HG03139 (cell line): Measurements from ENCODE around the gene ODAD2.
"Not testable (repeated sequence)": the region's sequence is repeated elsewhere in the genome, so short reads cannot be mapped to it uniquely, and the experiment has no call there.

Experiments used
- ATAC-seq: cut with Tn5 transposase; IDR thresholded peaks from one replicate; pipeline ENCODE4 v1.9.1; 2021; ENCODE audit not compliant: unreplicated experiment

ODAD2 gene

GRCh38 chr10:27959093-27959715 is 39.7 kb downstream of the ODAD2 start:
- ATAC-seq: no peak

GRCh38 chr10:27958383-27958782 is 40.5 kb downstream of the ODAD2 start:
- peak; percentile 76 for ATAC-seq

GRCh38 chr10:27950242-27950564 is 48.7 kb downstream of the ODAD2 start:
- no peak for ATAC-seq

DNA sequence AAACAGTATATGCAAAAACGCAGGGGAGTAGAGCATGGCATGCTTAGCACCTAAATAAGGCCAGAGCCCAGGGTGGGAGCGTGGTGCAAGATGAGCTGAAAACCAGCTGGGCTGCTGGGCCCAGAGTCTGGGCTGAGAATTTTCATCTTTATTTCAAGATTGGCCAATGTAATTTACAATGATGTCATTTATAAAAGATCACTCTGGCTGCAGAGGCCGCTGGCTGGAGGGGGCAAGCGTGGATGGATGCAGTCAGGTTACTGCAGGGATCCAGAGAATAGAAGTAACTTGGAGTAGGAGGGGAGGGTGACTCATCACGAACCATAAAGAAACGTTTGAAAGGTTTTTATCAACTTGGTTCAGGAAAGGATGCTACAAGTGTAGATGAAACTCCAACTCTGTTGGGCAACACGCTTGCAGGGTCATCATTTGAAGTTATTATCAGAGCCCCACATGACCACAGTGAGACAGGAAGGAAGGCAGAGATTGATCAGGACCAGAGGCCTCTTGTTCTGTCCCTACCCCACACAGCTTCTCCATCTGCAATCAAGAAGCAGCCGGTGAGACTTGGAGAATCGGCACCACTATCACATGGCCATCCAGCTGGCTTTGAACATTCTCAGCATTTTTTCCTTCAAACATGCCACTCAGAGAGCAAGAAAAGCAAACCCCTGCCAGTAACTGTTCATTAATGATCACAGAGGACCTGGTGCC is 49.2 kb downstream of the ODAD2 start:
- no peak for ATAC-seq

DNA sequence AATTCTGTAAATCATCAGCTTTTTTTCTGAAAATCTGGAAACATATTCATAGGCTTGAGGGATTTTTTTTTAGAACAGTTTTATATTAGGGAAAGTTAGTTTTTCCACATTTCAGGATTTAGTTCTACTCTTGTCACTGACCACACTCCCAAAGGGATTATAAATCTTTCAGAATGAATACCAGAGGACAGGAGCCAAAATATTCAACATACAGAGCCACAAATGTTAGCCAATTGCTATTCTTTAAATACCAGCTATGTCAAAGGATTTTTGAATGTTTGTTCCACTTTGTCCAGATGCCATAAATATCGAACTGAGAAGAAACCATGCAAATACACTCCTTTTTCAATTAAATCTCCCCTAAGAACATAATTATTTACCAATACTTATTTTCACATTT is 50.7 kb downstream of the ODAD2 start:
- ATAC-seq: no peak

DNA sequence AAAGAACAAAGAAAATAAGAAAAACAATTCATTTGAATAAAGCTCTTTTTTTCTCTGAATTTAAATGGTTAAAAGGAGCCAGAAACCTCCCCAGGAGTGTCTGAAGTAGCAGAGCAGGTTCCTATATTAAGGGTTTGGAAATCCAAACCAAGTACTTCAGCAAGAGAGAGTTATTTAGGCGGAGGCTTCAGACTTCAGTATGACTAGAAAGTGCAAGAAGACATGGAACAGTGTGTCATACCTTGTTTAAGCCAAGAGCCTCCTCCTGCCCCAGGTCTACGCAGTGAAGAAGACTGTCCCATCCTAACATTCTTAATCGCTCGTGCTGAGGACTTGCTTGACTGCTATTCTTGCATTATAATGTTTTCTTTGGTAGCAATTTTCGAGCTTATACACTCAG is 51.3 kb downstream of the ODAD2 start:
- no peak for ATAC-seq

GRCh38 chr10:27944005-27944404 is 54.9 kb downstream of the ODAD2 start:
- no peak for ATAC-seq

DNA sequence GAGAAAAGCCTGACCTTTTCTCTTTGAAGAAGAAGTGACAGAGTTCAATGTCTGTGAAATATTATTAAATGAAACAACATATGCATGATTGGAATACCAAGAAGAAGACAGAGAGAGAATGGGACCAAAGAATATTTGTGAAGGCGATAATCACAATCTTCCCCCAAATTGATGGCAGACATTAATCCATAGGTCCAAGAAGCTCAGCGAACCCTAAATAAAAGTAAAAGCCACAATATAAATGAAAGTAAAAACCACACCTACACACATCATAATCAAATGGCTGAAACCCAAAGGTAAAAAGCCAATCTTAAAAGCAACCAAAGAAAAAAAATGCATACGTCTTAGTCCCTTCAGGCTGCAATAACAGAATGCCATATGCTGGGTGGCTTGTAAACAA is 84.0 kb downstream of the ODAD2 start:
- no peak for ATAC-seq

GRCh38 chr10:27912231-27912630 is 86.6 kb downstream of the ODAD2 start:
- no peak for ATAC-seq

- ATAC-seq: no peak
These were observed 87.3 kb downstream of the ODAD2 start for GRCh38 chr10:27911539-27911938.

GRCh38 chr10:27911011-27911410 is 87.9 kb downstream of the ODAD2 start:
- ATAC-seq: no peak

- no peak for ATAC-seq
These were observed 90.6 kb downstream of the ODAD2 start for GRCh38 chr10:27908231-27908630.

GRCh38 chr10:27899485-27899884 is 99.4 kb downstream of the ODAD2 start:
- ATAC-seq: not testable (repeated sequence)

DNA sequence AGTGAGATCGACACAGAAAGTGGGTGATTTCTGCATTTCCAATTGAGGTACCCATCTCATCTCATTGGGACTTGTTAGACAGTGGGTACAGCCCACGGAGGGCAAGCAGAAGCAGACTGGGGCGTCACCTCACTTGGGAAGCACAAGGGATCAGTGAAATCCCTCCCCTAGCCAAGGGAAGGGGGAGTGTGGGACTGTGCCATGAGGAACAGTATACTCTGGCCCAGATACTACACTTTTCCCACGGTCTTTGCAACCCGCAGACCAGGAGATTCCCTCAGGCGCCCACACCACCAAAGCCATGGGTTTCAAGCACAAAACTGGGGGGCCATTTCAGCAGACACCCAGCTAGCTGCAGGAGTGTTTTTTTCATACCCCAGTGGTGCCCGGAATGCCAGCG is 99.8 kb downstream of the ODAD2 start:
- no peak for ATAC-seq

DNA sequence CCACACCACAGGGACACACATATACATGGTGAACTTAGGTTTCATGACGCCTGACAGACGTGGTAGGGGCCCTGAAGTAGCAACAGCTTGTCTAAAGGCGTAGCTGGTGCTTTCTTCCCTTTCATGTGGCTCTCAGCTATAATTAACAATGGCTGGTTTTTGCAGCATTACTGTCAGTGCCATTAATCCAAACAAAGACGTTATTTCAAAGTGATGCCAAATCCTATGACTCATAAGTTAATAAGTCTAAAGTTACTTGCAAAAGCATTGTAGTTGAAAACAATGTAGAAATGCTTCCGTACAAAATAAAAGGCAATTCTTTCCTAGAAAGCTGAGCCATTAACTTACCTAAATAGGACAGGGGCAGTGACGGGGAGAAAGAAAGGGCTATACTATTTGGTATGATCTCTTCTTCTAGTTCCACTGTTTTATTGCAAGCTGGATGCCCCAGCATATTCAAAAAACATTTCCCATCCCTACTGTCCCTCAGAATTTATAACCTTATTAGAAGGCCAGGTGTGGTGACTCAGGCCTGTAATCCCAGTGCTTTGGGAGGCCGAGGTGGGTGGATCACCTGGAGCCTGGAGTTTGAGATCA is 105.4 kb downstream of the ODAD2 start:
- ATAC-seq: no peak

DNA sequence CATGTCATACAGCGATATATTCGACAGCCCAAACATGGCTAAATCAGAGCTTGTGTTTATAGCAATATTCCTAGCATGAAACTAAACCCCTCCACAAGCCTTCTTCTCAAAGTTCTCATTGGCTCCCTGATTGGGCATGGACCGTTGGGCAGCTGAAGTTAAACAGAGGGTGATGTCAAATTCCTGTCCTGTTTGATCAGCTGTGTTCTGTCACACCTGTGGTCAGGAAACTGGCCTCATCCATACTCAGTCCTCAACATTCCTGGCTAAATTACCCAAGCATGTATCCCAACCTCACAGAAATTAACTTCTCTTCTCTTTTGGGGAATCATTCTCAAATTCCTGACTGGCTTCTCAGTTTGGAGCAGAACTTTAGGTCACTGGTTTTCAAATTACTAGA is 107.9 kb downstream of the ODAD2 start:
- no peak for ATAC-seq

GRCh38 chr10:27889518-27889917 is 109.4 kb downstream of the ODAD2 start:
- no peak for ATAC-seq

- ATAC-seq: no peak
These were observed 114.7 kb downstream of the ODAD2 start for GRCh38 chr10:27884185-27884641.

GRCh38 chr10:27878281-27878680 is 120.6 kb downstream of the ODAD2 start:
- ATAC-seq: no peak

DNA sequence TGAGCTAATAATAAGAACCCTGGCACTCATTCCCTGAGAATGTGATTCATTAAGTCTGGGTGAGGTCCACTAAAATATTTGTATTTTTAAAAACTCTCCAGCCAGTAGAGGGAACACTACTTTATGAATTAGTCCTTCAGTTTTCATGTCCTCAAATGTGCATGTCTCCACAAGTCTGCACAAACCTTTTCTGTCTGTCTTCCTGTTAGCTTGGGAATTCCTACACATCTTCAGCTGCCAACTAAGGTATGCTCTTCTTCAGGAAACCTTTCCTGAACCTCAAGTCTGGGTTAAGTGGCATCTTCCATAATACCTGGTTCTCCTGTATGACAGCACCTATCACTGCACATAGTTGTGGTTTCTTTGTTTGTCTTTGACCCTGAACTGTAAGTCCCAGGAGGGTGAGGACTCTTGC is 133.7 kb downstream of the ODAD2 start:
- no peak for ATAC-seq

DNA sequence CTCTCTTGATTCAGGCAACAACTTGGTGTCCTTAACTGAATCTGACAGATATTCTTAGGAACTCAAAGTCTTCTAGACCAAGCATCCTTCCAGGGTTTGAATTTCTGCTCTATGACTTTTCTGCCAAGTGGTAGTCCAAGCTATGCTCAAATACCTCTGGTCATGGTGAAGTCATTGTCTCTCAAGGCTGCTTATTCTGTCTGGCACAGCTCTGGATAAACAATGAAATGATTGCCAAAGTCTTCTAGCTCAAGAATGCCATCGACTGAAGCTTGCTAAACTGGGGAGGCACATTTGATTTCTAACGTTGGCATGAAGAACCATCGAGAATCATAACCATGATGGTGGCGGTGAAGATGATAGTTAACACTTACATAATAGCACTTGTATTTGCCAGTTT is 137.1 kb downstream of the ODAD2 start:
- no peak for ATAC-seq

GRCh38 chr10:27857616-27858015 is 141.3 kb downstream of the ODAD2 start:
- ATAC-seq: no peak

DNA sequence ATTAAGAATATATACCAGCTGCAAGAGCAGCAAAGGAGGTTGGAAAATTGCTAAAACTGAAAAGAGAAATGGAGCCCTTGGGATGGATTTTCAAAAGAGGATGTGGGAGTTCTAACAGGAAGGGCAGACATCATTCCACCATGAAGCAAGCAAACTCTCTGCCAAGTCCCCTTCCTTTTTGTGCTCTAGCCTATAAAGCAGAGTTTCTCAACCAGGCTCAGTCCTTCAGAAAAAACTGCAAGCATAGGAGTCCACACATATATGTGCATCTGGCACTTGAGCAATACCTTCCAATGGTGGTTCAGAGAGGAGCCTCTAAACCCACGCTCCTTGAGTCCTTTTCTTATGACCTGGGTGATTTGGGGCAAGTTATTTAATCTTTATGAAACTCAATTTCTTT is 154.7 kb downstream of the ODAD2 start:
- no peak for ATAC-seq
